ENCODE data around the gene ZC3H6. TPM values are rescaled to one million over a fixed set of nuclear protein-coding genes. Genes with fewer than 3 reads are reported as not detected.

ZC3H6 gene
- total RNA-seq, 1 experiment from 2014 or later: 10.0 TPM

Other genes with a start within 250 kb of the ZC3H6 start
- gene TMEM87B, start 220.3 kb upstream of the ZC3H6 start, total RNA-seq (2021): 9.0 to 12.5 TPM (median 10.6 TPM) in 3 replicates
- 0.55 to 0.96 TPM (median 0.80 TPM) in 3 replicates for gene FBLN7, start 137.2 kb upstream of the ZC3H6 start, total RNA-seq (2021)
- 5.7 to 9.9 TPM (median 7.0 TPM) in 3 replicates for gene ZC3H8, start 20.6 kb upstream of the ZC3H6 start, total RNA-seq (2021)
- 8.3 to 8.9 TPM (median 8.3 TPM) in 3 replicates for gene RGPD8, start 158.0 kb downstream of the ZC3H6 start, total RNA-seq (2021)
- 39.9 to 44.2 TPM (median 42.4 TPM) in 3 replicates for gene TTL, start 206.6 kb downstream of the ZC3H6 start, total RNA-seq (2021)

Measured in WTC11 (cell line).